Spleen (tissue), 7 donors: ENCODE results near the gene KANSL3.

ENCODE experiments used
- CTCF ChIP-seq, 11 experiments: fragments of 200-600 bp in 7 of 11; fragments of 450-650 bp in 4 of 11; sonication (generic) in 4 of 11; IDR thresholded peaks in 8 of 11; conservative IDR thresholded peaks in 3 of 11; 1 replicate in 7 of 11; 2 replicates in 4 of 11; pipeline versions ENCODE4 v1.4.0 to v1.8.0; 2016 to 2021; ENCODE audit warnings: antibody characterized with exemption in 11 of 11, inconsistent platforms in 4 of 11, mild to moderate bottlenecking in 1 of 11
- POLR2A ChIP-seq, 3 donors: fragments of 450-650 bp; IDR thresholded peaks; one replicate each; pipeline ENCODE4 v1.5.1; 2017; ENCODE audit warnings: antibody characterized with exemption in 3 of 3, mild to moderate bottlenecking in 1 of 3
- POLR2AphosphoS5 ChIP-seq, 3 donors: sonication (generic); formaldehyde crosslinking; IDR thresholded peaks; one replicate each; pipeline ENCODE4 v1.5.1; 2017; ENCODE audit warnings: antibody characterized with exemption in 3 of 3
- donor health status: DM: no; HTN: no; CAD: no; lungs with moderate emphysema.
- donor health status: DM: no; HTN: no; CAD: no.
- donor health status: DM: no; HTN: no; CAD: no.

- TF ChIP-seq CTCF (IDR thresholded peaks at IDR 0.05 in 8 of 11, conservative IDR thresholded peaks at IDR 0.05 in 3 of 11), result no peak
- no peak for TF ChIP-seq POLR2A (IDR thresholded peaks at IDR 0.05)
- no peak for TF ChIP-seq POLR2AphosphoS5 (IDR thresholded peaks at IDR 0.05)
Measured at GRCh38 chr2:96637385-96638143, 548 bp downstream of the KANSL3 start.
